Stimulated activated CD8-positive, alpha-beta memory T cell treated with anti-CD3 and anti-CD28 coated beads, Interleukin-12 subunit alpha, Interleukin-12 subunit beta, amount 100 ng/mL, for 24 hours (primary cell): ENCODE data around the gene CACNA2D1.
"Not testable (repeated sequence)": the region's sequence is repeated elsewhere in the genome, so short reads cannot be mapped to it uniquely, and the experiment has no call there.

Source experiments
- DNase-seq: peaks from one replicate; pipeline ENCODE4 v3.0.0-alpha.2; 2020; ENCODE audit errors: extremely low read depth

Gene CACNA2D1

DNA sequence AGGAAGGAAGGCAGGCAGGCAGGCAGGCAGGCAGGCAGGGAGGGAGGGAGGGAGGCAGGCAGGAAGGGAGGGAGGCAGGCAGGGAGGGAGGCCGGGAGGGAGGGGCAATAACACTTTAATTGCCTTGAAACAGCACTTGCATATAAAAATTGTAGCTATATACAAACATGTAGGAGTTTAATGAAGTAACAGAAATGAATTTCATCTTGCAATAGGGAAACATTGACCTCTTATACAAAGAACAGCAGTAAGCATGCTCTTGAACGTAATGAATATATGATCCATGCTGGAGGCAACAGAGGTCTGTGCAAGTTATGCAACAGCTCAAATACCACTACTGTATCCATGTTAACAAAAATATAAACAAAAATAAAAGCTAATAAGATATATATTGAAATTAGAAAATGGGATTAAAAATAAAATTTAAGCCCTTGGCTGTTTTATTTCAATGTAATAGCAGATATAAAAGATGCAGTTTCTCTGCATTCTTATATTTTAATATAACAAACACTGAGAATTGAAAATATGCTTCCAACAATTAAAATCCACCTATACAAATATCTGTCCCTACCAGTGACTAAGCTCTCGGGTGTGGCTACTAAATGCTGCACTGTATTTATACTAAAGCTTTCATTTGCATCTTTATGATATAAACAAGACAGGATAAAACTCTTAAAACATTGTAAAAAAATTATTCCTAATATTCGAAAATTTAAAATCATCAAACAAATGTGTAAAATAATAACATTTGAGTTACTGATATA lies 50.3 kb downstream of the CACNA2D1 start:
- DNase-seq, result no peak

- no peak for DNase-seq
Observed at GRCh38 chr7:82390936-82391335, 52.6 kb downstream of the CACNA2D1 start.

DNA sequence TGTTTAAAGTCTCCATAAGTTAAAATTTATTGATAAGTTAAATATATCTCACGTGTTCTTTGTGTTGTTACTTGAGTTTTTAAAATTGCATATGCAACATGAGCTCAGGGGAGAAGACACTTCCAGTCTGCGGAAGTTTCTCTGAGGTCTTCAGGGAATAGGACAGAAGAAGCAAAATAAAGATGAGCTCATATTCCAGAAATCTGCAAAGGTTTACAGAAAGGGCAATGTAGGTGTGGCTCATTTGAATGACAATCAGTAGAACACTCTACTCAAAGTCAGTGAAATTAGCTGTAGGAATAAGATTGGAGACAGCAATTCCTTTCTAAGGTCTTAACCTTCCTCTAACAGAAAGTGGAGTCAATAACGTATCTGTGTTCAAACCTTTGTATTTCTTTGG lies 53.7 kb downstream of the CACNA2D1 start:
- DNase-seq, result no peak

DNA sequence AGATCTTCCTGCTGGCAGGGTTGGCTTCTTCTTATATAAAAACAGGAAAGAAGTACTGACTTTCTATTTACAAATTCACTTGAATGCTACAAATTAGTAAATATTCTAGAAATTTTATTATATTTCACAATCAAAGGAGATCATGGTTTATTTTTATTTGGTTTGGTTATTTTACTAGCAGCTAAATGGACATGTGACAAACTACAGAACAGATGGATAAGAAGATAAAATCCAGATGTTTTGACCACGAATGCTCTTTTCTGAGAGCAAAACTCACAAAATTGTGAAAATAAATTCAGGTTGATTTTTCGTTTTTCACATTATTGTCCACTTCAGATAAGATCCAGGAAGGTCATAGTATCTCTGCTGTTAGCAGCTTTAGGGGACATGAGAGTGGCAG lies 55.4 kb downstream of the CACNA2D1 start:
- DNase-seq, result no peak

- DNase-seq, result not testable (repeated sequence)
Observed at GRCh38 chr7:82386571-82386970, 57.0 kb downstream of the CACNA2D1 start.

DNA sequence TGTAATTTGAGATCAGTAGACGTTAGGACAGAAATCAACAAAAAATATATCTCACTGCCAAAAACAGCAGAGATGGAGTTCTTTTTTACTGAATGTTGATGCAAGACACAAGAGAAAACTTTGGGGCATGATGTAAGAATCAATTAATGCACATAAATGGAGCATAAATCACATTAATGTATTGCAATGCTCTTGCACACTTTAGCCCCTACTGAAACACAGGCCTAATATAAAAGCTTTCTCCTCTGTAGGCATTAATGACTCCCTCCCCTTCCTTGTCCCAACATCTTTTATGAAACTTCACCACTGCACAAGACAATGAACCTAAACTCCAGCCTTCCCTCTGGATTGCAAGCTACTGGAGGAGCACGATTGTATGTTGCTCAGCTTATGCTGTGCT lies 58.8 kb downstream of the CACNA2D1 start:
- no peak for DNase-seq

GRCh38 chr7:82384051-82384464 lies 59.5 kb downstream of the CACNA2D1 start:
- no peak for DNase-seq

- no peak for DNase-seq
Observed at GRCh38 chr7:82382276-82382675, 61.3 kb downstream of the CACNA2D1 start.

GRCh38 chr7:82376739-82377138 lies 66.8 kb downstream of the CACNA2D1 start:
- DNase-seq, result no peak

DNA sequence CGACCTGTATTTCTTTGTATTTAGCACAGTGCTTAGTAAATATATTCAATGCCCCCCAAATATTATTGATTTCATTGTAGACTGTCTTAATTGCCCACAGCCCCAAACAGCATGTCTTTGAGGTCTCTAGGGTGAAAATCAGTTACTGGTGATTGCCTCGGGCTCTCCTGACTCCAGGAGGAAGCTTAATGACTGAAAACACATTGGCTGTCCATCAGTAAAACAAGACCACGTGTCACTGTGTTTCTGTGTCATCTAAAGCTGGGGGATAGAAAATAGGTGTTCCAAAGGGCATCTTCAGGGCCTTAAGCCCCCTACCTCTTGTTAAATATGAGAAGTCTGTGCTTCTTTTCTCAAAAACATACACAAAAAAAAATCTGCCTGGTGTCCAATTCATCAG lies 67.9 kb downstream of the CACNA2D1 start:
- DNase-seq, result no peak

DNA sequence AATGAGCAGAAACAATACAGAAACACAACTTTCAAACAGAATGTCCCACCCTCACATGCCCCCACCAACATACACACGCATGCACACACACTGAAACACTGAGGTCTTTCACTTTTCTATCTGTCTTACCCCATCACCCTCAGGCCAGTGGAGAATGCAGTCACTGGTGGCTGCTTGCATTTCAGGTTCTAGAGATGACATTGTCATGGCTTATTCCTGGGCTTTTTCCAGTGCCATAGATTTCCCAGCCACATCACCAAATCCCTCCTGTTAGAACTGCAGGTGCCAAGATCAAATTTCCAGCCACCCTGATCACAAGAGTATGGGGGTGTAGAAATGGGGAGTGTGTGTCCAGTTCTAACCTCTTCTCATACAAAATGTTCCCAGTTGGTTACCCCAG lies 68.4 kb downstream of the CACNA2D1 start:
- DNase-seq, result no peak

DNA sequence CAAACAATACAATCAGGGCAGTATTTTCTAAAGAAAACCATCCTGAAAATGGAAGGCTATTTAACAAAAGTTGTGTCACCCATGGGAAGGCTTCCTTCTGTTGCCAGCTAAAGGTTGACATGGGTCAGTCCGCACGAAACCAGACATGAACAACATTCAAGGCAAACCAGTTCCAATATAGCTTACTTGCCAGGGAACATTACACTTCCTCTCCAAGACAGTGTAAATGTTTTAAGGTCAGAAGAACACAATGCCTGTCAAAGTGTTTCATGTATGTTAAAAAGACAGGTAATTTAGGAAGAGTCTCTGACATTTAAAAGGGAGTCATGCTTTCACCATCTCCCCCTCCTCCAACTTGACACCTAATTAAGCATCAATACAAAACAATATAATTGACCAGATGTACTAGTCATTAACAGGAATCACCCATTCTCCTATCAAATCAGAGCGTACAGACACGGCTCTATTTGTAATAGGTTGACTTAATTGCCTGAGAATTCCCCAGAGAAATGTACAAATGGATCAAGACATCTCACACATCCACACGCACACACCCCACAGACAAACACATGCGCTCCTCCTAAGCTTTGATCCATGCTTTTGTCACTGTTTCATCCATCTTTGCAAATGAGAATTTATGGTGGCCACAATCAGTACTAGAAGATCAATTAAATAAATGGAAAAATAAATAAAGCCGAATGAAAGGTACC lies 69.5 kb downstream of the CACNA2D1 start:
- DNase-seq, result no peak

DNA sequence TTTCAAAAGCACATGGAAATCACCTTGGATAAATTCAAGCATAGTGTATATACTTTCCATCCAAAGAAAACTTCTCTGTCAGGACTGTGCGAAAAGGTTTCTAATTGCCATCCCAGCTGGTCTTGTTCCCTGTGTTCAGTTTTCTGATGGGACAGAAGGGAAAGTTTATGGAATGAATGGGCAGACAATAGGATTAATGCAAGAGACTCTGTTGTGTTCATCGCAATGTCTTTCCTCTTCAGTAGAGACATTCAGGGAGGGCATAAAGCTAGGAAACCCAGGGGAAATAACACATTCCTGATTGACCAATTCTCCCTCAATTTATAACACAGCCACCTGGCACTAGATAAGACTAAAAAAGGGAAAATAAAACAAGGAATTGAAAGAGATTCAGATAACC lies 78.9 kb downstream of the CACNA2D1 start:
- DNase-seq, result no peak

DNA sequence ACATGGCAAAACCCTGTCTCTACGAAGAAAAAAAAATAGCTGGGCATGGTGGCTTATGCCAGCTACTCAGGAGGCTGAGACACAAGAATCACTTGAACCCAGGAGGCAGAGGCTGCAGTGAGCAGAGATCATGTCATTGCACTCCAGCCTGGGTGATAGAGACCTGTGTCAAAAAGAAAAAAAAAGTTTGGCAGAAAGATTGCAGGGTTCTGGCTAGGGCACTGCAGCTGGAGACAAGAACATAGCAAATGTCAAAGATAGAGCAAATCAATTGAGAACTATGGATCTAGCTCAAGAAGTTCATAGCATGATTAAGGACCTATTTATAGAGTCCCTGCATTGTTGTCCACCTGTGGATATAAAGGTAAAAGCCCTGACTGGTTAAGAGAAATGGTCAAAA lies 79.5 kb downstream of the CACNA2D1 start:
- DNase-seq, result no peak

DNA sequence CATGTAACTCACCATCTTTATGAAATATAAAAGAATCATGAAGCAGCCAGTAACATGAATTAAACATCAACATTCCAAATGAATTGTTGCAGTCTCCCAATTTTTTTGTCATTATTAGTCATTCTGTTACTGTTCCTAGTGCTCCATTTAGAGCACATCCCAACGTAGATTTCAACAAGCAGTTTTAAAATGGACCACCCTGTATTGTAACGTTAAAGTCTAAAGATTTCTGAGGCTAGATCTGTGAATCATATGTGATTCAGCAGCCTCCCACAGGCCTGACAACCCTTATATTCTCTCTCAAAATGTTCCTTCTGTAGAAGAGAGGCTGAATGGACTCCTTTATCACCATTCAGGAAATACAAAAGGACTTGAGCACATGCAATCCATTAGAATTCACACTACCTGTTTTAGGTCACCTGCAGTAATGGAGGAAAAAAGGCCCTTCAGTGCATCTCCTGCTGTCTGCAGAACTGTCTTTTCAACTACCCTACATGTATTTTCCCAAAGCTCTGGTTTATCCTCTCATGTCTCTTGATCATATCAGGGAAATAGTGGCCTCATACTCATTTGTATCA lies 81.4 kb downstream of the CACNA2D1 start:
- no peak for DNase-seq

DNA sequence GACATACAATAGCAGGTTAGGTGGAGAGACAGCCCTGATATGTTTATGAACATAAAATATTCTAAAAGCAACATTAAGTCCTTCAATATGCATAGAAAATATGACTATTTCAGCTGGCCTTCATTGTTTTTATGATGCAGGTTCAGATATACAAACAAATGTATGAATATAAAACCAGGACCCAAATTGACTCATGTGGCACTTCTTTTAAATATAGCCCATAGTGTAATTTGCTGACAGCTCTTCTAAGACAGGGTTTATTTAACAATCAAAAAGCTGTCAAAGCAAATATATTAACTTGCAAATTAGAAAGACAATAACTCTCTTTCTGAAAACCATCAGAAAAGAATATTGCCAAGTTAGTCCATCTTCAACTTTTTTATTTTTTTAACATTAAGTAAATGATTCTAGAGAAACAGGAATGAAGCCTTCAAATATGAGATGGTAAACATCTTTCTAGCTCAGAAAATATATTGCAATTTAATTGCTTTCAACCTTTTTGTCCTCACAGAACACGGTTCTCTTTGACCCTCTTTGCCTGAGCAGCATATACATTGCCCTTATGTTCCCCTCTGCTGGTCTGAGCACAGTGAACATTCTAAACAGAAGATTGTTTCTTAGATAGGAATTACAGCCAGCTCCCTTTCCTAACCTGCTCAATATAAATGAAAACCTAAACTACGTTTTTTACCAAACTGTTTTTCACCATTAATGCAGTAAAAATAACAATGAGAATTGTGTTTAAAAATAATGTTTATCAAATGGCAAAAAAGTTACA lies 82.8 kb downstream of the CACNA2D1 start:
- DNase-seq, result no peak

- DNase-seq, result no peak
Observed at GRCh38 chr7:82359426-82359825, 84.2 kb downstream of the CACNA2D1 start.

GRCh38 chr7:82358923-82359322 lies 84.7 kb downstream of the CACNA2D1 start:
- no peak for DNase-seq

GRCh38 chr7:82358009-82358578 lies 85.5 kb downstream of the CACNA2D1 start:
- no peak for DNase-seq

DNA sequence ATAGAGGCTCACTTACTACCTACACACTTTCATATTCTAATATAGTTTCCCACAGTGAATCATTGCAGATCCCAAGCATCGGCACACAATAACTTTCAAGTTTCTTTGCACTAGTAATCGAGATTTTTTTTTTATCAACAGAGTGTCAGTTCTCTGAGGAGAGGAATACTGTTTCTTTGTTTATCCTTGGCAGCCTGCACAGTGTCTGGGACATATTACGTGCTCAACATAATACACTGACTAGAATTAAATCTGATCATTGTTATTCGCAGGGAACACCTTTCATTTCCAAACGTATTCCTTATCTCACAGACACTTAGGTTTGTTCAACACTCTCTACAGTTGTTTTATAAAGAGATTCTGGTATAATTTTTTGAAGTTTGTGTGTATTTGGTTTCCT lies 95.3 kb downstream of the CACNA2D1 start:
- no peak for DNase-seq

DNA sequence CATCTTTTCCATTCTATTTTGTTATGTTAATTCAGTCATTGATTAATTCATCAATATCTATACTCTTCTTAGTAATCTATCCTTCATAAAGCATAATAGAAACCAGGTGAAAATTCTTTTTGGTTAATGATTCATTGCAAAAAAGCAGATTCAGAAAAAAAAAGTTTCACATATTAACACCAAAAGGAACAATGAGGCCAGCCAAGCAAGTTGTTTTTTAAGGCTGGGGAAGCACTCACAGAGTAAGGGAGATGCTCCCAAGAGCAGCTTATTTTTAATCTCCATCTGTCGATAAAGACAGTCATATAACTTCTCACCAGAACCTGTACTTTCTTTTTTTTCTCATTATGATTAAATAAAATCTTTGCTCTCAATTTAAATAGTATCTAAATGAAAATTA lies 95.8 kb downstream of the CACNA2D1 start:
- DNase-seq, result no peak

- DNase-seq, result no peak
Observed at GRCh38 chr7:82345886-82346285, 97.7 kb downstream of the CACNA2D1 start.
